Spleen (tissue), 7 donors: Measurements from ENCODE around the gene PPP4R3A.

Source experiments
- POLR2A ChIP-seq, 3 donors: fragments of 450-650 bp; IDR thresholded peaks; one replicate each; pipeline ENCODE4 v1.5.1; 2017; ENCODE audit warnings: antibody characterized with exemption in 3 of 3, mild to moderate bottlenecking in 1 of 3
- POLR2AphosphoS5 ChIP-seq, 3 donors: sonication (generic); formaldehyde crosslinking; IDR thresholded peaks; one replicate each; pipeline ENCODE4 v1.5.1; 2017; ENCODE audit warnings: antibody characterized with exemption in 3 of 3
- TF ChIP-seq, protein P1 (sequence below), 11 experiments: fragments of 200-600 bp in 7 of 11; fragments of 450-650 bp in 4 of 11; sonication (generic) in 4 of 11; IDR thresholded peaks in 8 of 11; conservative IDR thresholded peaks in 3 of 11; 1 replicate in 7 of 11; 2 replicates in 4 of 11; pipeline versions ENCODE4 v1.4.0 to v1.8.0; 2016 to 2021; ENCODE audit warnings: antibody characterized with exemption in 11 of 11, inconsistent platforms in 4 of 11, mild to moderate bottlenecking in 1 of 11
- donor health status: DM: no; HTN: no; CAD: no; lungs with moderate emphysema.
- donor health status: DM: no; HTN: no; CAD: no.
- donor health status: DM: no; HTN: no; CAD: no.

DNA sequence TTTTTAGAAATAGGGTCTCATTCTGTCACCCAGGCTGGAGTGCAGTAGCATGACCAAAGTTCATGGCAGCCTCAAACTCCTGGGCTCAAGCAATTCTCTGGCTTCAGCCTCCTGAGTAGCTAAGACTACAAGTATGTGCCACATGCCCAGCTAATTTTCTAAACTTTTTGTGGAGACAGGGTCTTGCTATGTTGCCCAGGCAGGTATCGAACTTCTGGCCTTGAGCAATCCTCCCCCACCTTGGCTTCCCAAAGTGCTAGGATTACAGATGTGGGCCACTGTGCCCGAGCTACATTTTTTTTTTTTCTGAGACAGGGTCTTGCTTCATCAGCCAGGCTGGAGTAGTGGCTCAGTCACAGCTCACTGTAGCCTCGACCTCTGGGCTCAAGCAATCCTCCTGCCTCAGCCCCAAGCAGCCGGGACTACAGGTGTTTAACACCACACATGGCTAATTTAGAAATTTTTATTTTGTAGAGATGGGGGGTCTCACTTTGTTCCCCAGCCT, 7.1 kb downstream of the PPP4R3A start:
- TF ChIP-seq POLR2A (IDR thresholded peaks at IDR 0.05) (no peak), POLR2AphosphoS5 (IDR thresholded peaks at IDR 0.05) (no peak)
- TF ChIP-seq, protein P1, sequence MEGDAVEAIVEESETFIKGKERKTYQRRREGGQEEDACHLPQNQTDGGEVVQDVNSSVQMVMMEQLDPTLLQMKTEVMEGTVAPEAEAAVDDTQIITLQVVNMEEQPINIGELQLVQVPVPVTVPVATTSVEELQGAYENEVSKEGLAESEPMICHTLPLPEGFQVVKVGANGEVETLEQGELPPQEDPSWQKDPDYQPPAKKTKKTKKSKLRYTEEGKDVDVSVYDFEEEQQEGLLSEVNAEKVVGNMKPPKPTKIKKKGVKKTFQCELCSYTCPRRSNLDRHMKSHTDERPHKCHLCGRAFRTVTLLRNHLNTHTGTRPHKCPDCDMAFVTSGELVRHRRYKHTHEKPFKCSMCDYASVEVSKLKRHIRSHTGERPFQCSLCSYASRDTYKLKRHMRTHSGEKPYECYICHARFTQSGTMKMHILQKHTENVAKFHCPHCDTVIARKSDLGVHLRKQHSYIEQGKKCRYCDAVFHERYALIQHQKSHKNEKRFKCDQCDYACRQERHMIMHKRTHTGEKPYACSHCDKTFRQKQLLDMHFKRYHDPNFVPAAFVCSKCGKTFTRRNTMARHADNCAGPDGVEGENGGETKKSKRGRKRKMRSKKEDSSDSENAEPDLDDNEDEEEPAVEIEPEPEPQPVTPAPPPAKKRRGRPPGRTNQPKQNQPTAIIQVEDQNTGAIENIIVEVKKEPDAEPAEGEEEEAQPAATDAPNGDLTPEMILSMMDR (IDR thresholded peaks at IDR 0.05 in 8 of 11, conservative IDR thresholded peaks at IDR 0.05 in 3 of 11) = no peak
